Adrenal gland (tissue), 12 donors: Measurements from ENCODE around the gene PDE8A. TPM values are rescaled to one million over a fixed set of nuclear protein-coding genes. Genes with fewer than 3 reads are reported as not detected.
A peak's percentile ranks its signal among the peaks of the same experiment; 100 is the strongest.

Experiments
- DNase-seq, 7 donors: peaks; one replicate each; pipeline ENCODE4 v3.0.0-alpha.2; 2019 to 2020
- H3K27ac ChIP-seq, 5 donors: fragments of 200-600 bp; sonication (generic) in 4 of 5; 1 replicate in 3 of 5; 2 replicates in 2 of 5; pipeline versions ENCODE4 v1.5.1 to v1.8.0; 2016 to 2020; ENCODE audit warnings: mild to moderate bottlenecking in 1 of 5
- H3K27me3 ChIP-seq: fragments of 200-600 bp; 2 replicates; pipeline ENCODE4 v1.8.0; 2021
- H3K36me3 ChIP-seq, 2 donors: fragments of 200-600 bp; replicated peaks in 1 of 2; 1 replicate in 1 of 2; 2 replicates in 1 of 2; pipeline versions ENCODE4 v1.5.1 to v1.8.0; 2018 to 2022
- H3K4me1 ChIP-seq, 2 donors: fragments of 200-600 bp; replicated peaks in 1 of 2; 1 replicate in 1 of 2; 2 replicates in 1 of 2; pipeline versions ENCODE4 v1.5.1 to v1.8.0; 2018 to 2021
- H3K4me3 ChIP-seq, 4 donors: fragments of 200-600 bp; sonication (generic) in 3 of 4; one replicate each; pipeline ENCODE4 v1.5.1; 2016 to 2018
- H3K9me3 ChIP-seq, 3 donors: fragments of 200-600 bp; sonication (generic) in 1 of 3; replicated peaks in 1 of 3; 1 replicate in 2 of 3; 2 replicates in 1 of 3; pipeline versions ENCODE4 v1.5.1 to v1.8.0; 2016 to 2021
- CTCF ChIP-seq, 6 experiments: fragments of 450-650 bp in 4 of 6; fragments of 200-600 bp in 2 of 6; sonication (generic) in 1 of 6; IDR thresholded peaks; 1 replicate in 5 of 6; 2 replicates in 1 of 6; pipeline versions ENCODE4 v1.5.1 to v1.8.0; 2016 to 2021; ENCODE audit warnings: antibody characterized with exemption in 6 of 6, mild to moderate bottlenecking in 2 of 6, moderate library complexity in 1 of 6
- POLR2A ChIP-seq, 2 donors: fragments of 450-650 bp; IDR thresholded peaks; one replicate each; pipeline ENCODE4 v1.6.1; 2017; ENCODE audit warnings: antibody characterized with exemption in 2 of 2, mild to moderate bottlenecking in 2 of 2, moderate library complexity in 1 of 2
- WGBS, 4 donors: extraction: QIAGEN DNeasy Blood & Tissue Kit in 2 of 4; methylation state at CpG; one replicate each; pipeline versions ENCODE4 v1.1.5 to v1.1.7; 2013 to 2017; 5-methylcytosine and 5-hydroxymethylcytosine counted together
- intact Hi-C, 2 donors: fragments of 100-400 bp; cut with DNase I; formaldehyde crosslinking; loops; one replicate each; pipeline versions ENCODE4 v1.14.1 to v1.15.0; 2022 to 2023
- polyA plus RNA-seq, 3 donors: library from polyadenylated mRNA; stranded (reverse); fragments of 200-250 nt in 2 of 3; fragments of 350-450 nt in 1 of 3; fragmentation: Illumina TruSeq in 1 of 3; extraction: RNeasy Lipid Tissue Mini Kit (QIAGEN cat#74804) in 1 of 3; gene quantifications; one replicate each; pipeline ENCODE4 v1.2.3, GENCODE V29; 2013 to 2014
- total RNA-seq, 9 donors: library from RNA; depleted of rRNA in 4 of 9; stranded (reverse); fragments of >200 nt in 4 of 9; fragments of 120-200 nt in 1 of 9; fragmentation: NEBNext Ultra II Directional in 1 of 9; extraction: Animal tissue kit (Norgen Biotek cat#: 25700) in 1 of 9; gene quantifications; one replicate each; pipeline versions ENCODE4 v1.1.0 to v1.2.4, GENCODE V29; 2013 to 2023
- donor health status: healthy with polysubstance abuse.
- donor health status: Bipolar disorder and iron deficiency.
- donor health status: DM: yes; HTN: yes; CAD: no.
- donor health status: DM: no; HTN: no; CAD: no.
- donor health status: DM: no; HTN: no; CAD: no.
- donor health status: DM: yes; HTN: yes; CAD: no.

Gene PDE8A
- total and polyA plus RNA-seq, 12 donors = 47.3 to 123 (median 66.4) TPM

GRCh38 chr15:85028416-85028815, 46.8 kb downstream of the PDE8A start:
- intact Hi-C loops = no loop called here
- H3K9me3 ChIP-seq = no peaks in the 10 kb centered on the region
- no peaks in the 10 kb centered on the region for H3K36me3 ChIP-seq
- DNase-seq = no peak
- H3K4me1 ChIP-seq = peaks cover 35 to 89% of the 10 kb centered on the region in 2 donors
- H3K4me3 ChIP-seq = no peak overlapping the region
- H3K27ac ChIP-seq = no peak overlapping the region
- TF ChIP-seq CTCF (IDR thresholded peaks at IDR 0.05) (no peak), POLR2A (IDR thresholded peaks at IDR 0.05) (no peak)
- H3K27me3 ChIP-seq = no peaks in the 10 kb centered on the region
- WGBS, 4 donors = 72 to 88% (median 83%) methylated on average over 6 of the region's 6 CpGs

- Histone ChIP-seq H3K9me3 (no peaks in the 10 kb centered on the region), H3K4me3 (no peak overlapping the region), H3K36me3 (no peaks in the 10 kb centered on the region), H3K27me3 (no peaks in the 10 kb centered on the region), H3K27ac (no peak overlapping the region), H3K4me1 (peaks cover 35 to 90% of the 10 kb centered on the region in 2 donors)
- no peak for DNase-seq
- 90 to 99% (median 92%) methylated on average over 5 of the region's 5 CpGs for WGBS, 4 donors
- intact Hi-C loops = no loop called here
- TF ChIP-seq CTCF (IDR thresholded peaks at IDR 0.05) (no peak), POLR2A (IDR thresholded peaks at IDR 0.05) (no peak)
Measured at GRCh38 chr15:85029221-85029620, 47.6 kb downstream of the PDE8A start.

GRCh38 chr15:85030301-85030929, 48.8 kb downstream of the PDE8A start:
- Histone ChIP-seq H3K9me3 (no peaks in the 10 kb centered on the region), H3K27ac (peak overlapping the region in 4 of 5 donors; percentile 6 to 52 (median 44)), H3K36me3 (no peaks in the 10 kb centered on the region), H3K4me3 (no peak overlapping the region), H3K27me3 (no peaks in the 10 kb centered on the region), H3K4me1 (peaks cover 31 to 78% of the 10 kb centered on the region in 2 donors)
- intact Hi-C loops = no loop called here
- TF ChIP-seq POLR2A (IDR thresholded peaks at IDR 0.05) (no peak), CTCF (IDR thresholded peaks at IDR 0.05) (no peak)
- DNase-seq = peak in 3 of 7 donors; percentile 34 to 55 (median 45)
- 63 to 93% (median 75%) methylated on average over 1 of the region's 1 CpG for WGBS, 4 donors

- H3K9me3 ChIP-seq = no peaks in the 10 kb centered on the region
- no peak overlapping the region for H3K4me3 ChIP-seq
- no peaks in the 10 kb centered on the region for H3K27me3 ChIP-seq
- no peaks in the 10 kb centered on the region for H3K36me3 ChIP-seq
- peak overlapping the region in 2 of 5 donors; percentile 27 to 52 for H3K27ac ChIP-seq
- TF ChIP-seq POLR2A (IDR thresholded peaks at IDR 0.05) (no peak), CTCF (IDR thresholded peaks at IDR 0.05) (no peak)
- no peak for DNase-seq
- intact Hi-C loops = no loop called here
- 85 to 92% (median 89%) methylated on average over 6 of the region's 6 CpGs for WGBS, 4 donors
- H3K4me1 ChIP-seq = peaks cover 22 to 74% of the 10 kb centered on the region in 2 donors
Measured at GRCh38 chr15:85031086-85031943, 49.7 kb downstream of the PDE8A start.
